OCI-LY7 (cell line): ENCODE data around the gene RARB.

ENCODE experiments used
- CTCF ChIP-seq: fragments of 200-600 bp; sonication (generic); conservative IDR thresholded peaks from 2 replicates; pipeline ENCODE4 v1.5.1; 2014; ENCODE audit warnings: mild to moderate bottlenecking, antibody characterized with exemption, low read length, moderate library complexity, mixed read lengths
- EZH2phosphoT487 ChIP-seq: fragments of 200-600 bp; sonication (generic); IDR thresholded peaks from 2 replicates; pipeline ENCODE4 v1.6.1; 2018; ENCODE audit warnings: low read depth, borderline replicate concordance, mild to moderate bottlenecking, mixed run types, antibody characterized with exemption, low read length, moderate library complexity, mixed read lengths

GRCh38 chr3:25574172-25574765 is 146.2 kb downstream of the RARB start:
- TF ChIP-seq CTCF (no peak), EZH2phosphoT487 (no peak)
